GM18498 (cell line): ENCODE measurements around the gene USP35.
"Not testable (repeated sequence)": the region's sequence is repeated elsewhere in the genome, so short reads cannot be mapped to it uniquely, and the experiment has no call there.

Experiments used
- ATAC-seq: cut with Tn5 transposase; IDR thresholded peaks from one replicate; pipeline ENCODE4 v1.9.1; 2021; ENCODE audit warnings: mild to moderate bottlenecking, moderate library complexity; ENCODE audit not compliant: unreplicated experiment

USP35 gene

GRCh38 chr11:78231962-78232501 is 43.3 kb downstream of the USP35 start:
- ATAC-seq, result no peak

- ATAC-seq, result not testable (repeated sequence)
Observed at GRCh38 chr11:78233046-78233445, 44.3 kb downstream of the USP35 start.

- ATAC-seq, result no peak
Observed at GRCh38 chr11:78234006-78234405, 45.3 kb downstream of the USP35 start.

- ATAC-seq, result no peak
Observed at GRCh38 chr11:78237293-78238046, 48.8 kb downstream of the USP35 start.

GRCh38 chr11:78239781-78240180 is 51.1 kb downstream of the USP35 start:
- no peak for ATAC-seq

- ATAC-seq, result no peak
Observed at GRCh38 chr11:78241475-78241874, 52.8 kb downstream of the USP35 start.

GRCh38 chr11:78244080-78244479 is 55.4 kb downstream of the USP35 start:
- no peak for ATAC-seq

GRCh38 chr11:78244546-78245255 is 56.0 kb downstream of the USP35 start:
- no peak for ATAC-seq

- ATAC-seq, result no peak
Observed at GRCh38 chr11:78248191-78248590, 59.5 kb downstream of the USP35 start.

- no peak for ATAC-seq
Observed at GRCh38 chr11:78248903-78249302, 60.2 kb downstream of the USP35 start.

- ATAC-seq, result no peak
Observed at GRCh38 chr11:78250099-78250498, 61.4 kb downstream of the USP35 start.

GRCh38 chr11:78251083-78251775 is 62.5 kb downstream of the USP35 start:
- no peak for ATAC-seq

GRCh38 chr11:78253797-78254196 is 65.1 kb downstream of the USP35 start:
- no peak for ATAC-seq

- no peak for ATAC-seq
Observed at GRCh38 chr11:78254268-78254667, 65.5 kb downstream of the USP35 start.

GRCh38 chr11:78255919-78256318 is 67.2 kb downstream of the USP35 start:
- ATAC-seq, result no peak

- ATAC-seq, result no peak
Observed at GRCh38 chr11:78256962-78257361, 68.2 kb downstream of the USP35 start.

GRCh38 chr11:78257654-78258053 is 68.9 kb downstream of the USP35 start:
- no peak for ATAC-seq

- ATAC-seq, result no peak
Observed at GRCh38 chr11:78259777-78260487, 71.2 kb downstream of the USP35 start.

GRCh38 chr11:78261367-78261766 is 72.6 kb downstream of the USP35 start:
- no peak for ATAC-seq

GRCh38 chr11:78261828-78262227 is 73.1 kb downstream of the USP35 start:
- no peak for ATAC-seq

GRCh38 chr11:78262238-78262637 is 73.5 kb downstream of the USP35 start:
- ATAC-seq, result no peak
